Neural cell (in vitro differentiated cells): ENCODE data around the gene ZNF784. TPM values are rescaled to one million over a fixed set of nuclear protein-coding genes. Genes with fewer than 3 reads are reported as not detected.
A peak's percentile ranks its signal among the peaks of the same experiment; 100 is the strongest.

ENCODE experiments used
- H2AFZ ChIP-seq: fragments of 200-600, 300-800 bp; sonication (generic), shearing (Covaris generic); 2 replicates; pipeline ENCODE4 v1.6.0; 2014; ENCODE audit warnings: low read depth, mild to moderate bottlenecking, antibody characterized with exemption, low read length, moderate library complexity
- H3F3A ChIP-seq: fragments of 200-600 bp; shearing (Covaris generic); 2 replicates; pipeline ENCODE4 v1.6.1; 2016; ENCODE audit warnings: mild to moderate bottlenecking, moderate library complexity, mixed read lengths, antibody characterized with exemption, low read length; ENCODE audit not compliant: insufficient read depth, poor library complexity, severe bottlenecking
- H3K27ac ChIP-seq: fragments of 200-600, 300-800 bp; sonication (generic), shearing (Covaris generic); 2 replicates; pipeline ENCODE4 v1.5.1; 2014; ENCODE audit warnings: mild to moderate bottlenecking, low read length, moderate library complexity
- H3K27me3 ChIP-seq: fragments of 300-800, 200-600 bp; sonication (generic), shearing (Covaris generic); 2 replicates; pipeline ENCODE4 v1.6.0; 2014; ENCODE audit warnings: mild to moderate bottlenecking, low read depth, low read length, moderate library complexity; ENCODE audit not compliant: insufficient read depth
- H3K36me3 ChIP-seq: fragments of 300-800, 200-600 bp; sonication (generic), shearing (Covaris generic); 2 replicates; pipeline ENCODE4 v1.5.1; 2014; ENCODE audit warnings: mild to moderate bottlenecking, antibody characterized with exemption, low read length, moderate library complexity; ENCODE audit not compliant: insufficient read depth
- H3K4me2 ChIP-seq: fragments of 300-800, 200-600 bp; sonication (generic), shearing (Covaris generic); 2 replicates; pipeline ENCODE4 v1.6.0; 2014; ENCODE audit warnings: mild to moderate bottlenecking, low read length
- H3K4me3 ChIP-seq: fragments of 300-800, 200-600 bp; sonication (generic), shearing (Covaris generic); 2 replicates; pipeline ENCODE4 v1.5.1; 2014; ENCODE audit warnings: mild to moderate bottlenecking, low read length, moderate library complexity
- H3K79me2 ChIP-seq: fragments of 200-600 bp; shearing (Covaris generic); replicated peaks from 2 replicates; pipeline ENCODE4 v1.6.0; 2014; ENCODE audit warnings: mild to moderate bottlenecking, low read length, moderate library complexity; ENCODE audit not compliant: insufficient read depth
- H3K9ac ChIP-seq: fragments of 300-800, 200-600 bp; sonication (generic), shearing (Covaris generic); 2 replicates; pipeline ENCODE4 v1.6.1; 2016; ENCODE audit warnings: mild to moderate bottlenecking, low read length, mixed read lengths
- H3K9me2 ChIP-seq: fragments of 200-600 bp; shearing (Covaris generic); 2 replicates; pipeline ENCODE4 v1.6.1; 2016; ENCODE audit warnings: mild to moderate bottlenecking, low read length, mixed read lengths; ENCODE audit not compliant: insufficient read depth
- H3K9me3 ChIP-seq: fragments of 200-600, 300-800 bp; sonication (generic), shearing (Covaris generic); 2 replicates; pipeline ENCODE4 v1.6.1; 2016; ENCODE audit warnings: mild to moderate bottlenecking, mixed run types, low read length, moderate library complexity, mixed read lengths
- H4K20me1 ChIP-seq: fragments of 200-600 bp; shearing (Covaris generic); 2 replicates; pipeline ENCODE4 v1.6.1; 2016; ENCODE audit warnings: mild to moderate bottlenecking, mixed run types; ENCODE audit not compliant: insufficient read depth
- EP300 ChIP-seq: fragments of 450-650 bp; conservative IDR thresholded peaks from 2 replicates; pipeline ENCODE4 v1.6.1; 2014; ENCODE audit warnings: antibody characterized with exemption, mild to moderate bottlenecking, moderate library complexity; ENCODE audit not compliant: poor library complexity, severe bottlenecking
- EZH2 ChIP-seq: fragments of 200-600, 300-800 bp; shearing (Covaris generic), sonication (generic); IDR thresholded peaks from 2 replicates; pipeline ENCODE4 v1.6.1; 2014; ENCODE audit warnings: antibody characterized with exemption, low read length, borderline replicate concordance, mild to moderate bottlenecking; ENCODE audit not compliant: insufficient read depth, poor library complexity, severe bottlenecking
- MXI1 ChIP-seq: fragments of 450-650 bp; conservative IDR thresholded peaks from 2 replicates; pipeline ENCODE4 v1.6.1; 2014; ENCODE audit warnings: antibody characterized with exemption, mild to moderate bottlenecking; ENCODE audit not compliant: poor library complexity, severe bottlenecking
- POLR2AphosphoS5 ChIP-seq: IDR thresholded peaks from 2 replicates; pipeline ENCODE4 v1.6.1; 2012
- RAD21 ChIP-seq: fragments of 450-650 bp; conservative IDR thresholded peaks from 2 replicates; pipeline ENCODE4 v1.6.1; 2014; ENCODE audit warnings: antibody characterized with exemption, mild to moderate bottlenecking, moderate library complexity
- SMC3 ChIP-seq: fragments of 450-650 bp; conservative IDR thresholded peaks from 2 replicates; pipeline ENCODE4 v1.6.1; 2014; ENCODE audit warnings: antibody characterized with exemption, mild to moderate bottlenecking, moderate library complexity; ENCODE audit not compliant: poor library complexity
- TAF1 ChIP-seq: IDR thresholded peaks from 2 replicates; pipeline ENCODE4 v1.6.1; 2012; ENCODE audit warnings: low read depth
- polyA plus RNA-seq: library from polyadenylated mRNA; depleted of rRNA; stranded (reverse); fragments of >200 nt; gene quantifications from 2 replicates; pipeline ENCODE4 v1.2.3, GENCODE V29; 2014
- TF ChIP-seq, protein P1 (sequence below): IDR thresholded peaks from 2 replicates; pipeline ENCODE4 v1.6.1; 2012; ENCODE audit warnings: borderline replicate concordance
- TF ChIP-seq, protein P2 (sequence below): fragments of 450-650 bp; IDR thresholded peaks from 2 replicates; pipeline ENCODE4 v1.5.1; 2014; ENCODE audit warnings: antibody characterized with exemption, mild to moderate bottlenecking, moderate library complexity; ENCODE audit not compliant: poor library complexity, severe bottlenecking

Gene ZNF784
- polyA plus RNA-seq, 1 donor from 2014 or later = 10.3 TPM

DNA sequence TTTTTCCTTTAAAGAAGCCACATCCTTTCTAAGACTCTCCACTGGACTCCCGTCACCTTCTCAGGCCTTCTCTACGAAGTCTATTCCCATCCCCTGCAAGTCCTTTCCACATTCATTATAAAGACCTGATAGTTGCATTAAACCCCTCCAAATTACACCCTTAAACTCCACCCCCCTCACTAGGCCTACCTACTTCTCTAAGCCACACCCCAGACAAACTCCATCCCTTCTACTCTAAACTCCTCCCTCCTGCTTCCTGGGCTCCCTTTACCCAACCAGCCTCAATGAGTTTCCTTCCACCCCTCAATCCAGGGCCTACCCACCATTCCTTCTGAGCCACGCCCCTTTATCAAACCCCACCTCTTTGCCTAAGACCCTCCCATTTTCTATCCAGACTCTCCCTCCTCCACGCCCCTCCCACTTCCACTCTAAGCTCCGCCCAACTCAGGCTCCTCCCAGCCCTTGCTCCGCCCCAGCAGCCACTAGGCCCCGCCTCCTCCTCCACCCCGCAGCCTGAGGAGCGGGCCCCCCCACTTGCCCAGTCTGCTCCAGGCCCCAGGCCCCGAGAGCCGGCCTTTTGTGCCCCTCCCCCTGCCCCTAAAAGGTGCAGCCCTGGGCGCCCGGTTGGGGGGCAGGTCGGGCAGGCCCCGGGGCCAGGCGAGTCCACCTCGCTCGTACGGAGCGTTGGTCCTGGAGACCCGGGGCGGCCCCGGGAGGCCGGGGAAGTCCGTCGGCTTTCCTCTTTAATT is 25.5 kb downstream of the ZNF784 start:
- Histone ChIP-seq H3K79me2 (peaks cover 5% of the 10 kb centered on the region), H3F3A (no peaks in the 10 kb centered on the region), H3K27ac (peak overlapping the region; percentile 99), H3K4me3 (peak overlapping the region; percentile 75), H3K4me2 (no peak overlapping the region), H3K9me3 (no peaks in the 10 kb centered on the region), H4K20me1 (no peaks in the 10 kb centered on the region), H3K27me3 (no peaks in the 10 kb centered on the region), H3K36me3 (no peaks in the 10 kb centered on the region), H3K9ac (peak overlapping the region; percentile 91), H3K9me2 (no peaks in the 10 kb centered on the region), H2AFZ (peak overlapping the region; percentile 47)
- TF ChIP-seq POLR2AphosphoS5 (no peak), TAF1 (no peak), EP300 (peak; percentile 86), MXI1 (peak; percentile 64), EZH2 (no peak), RAD21 (no peak), SMC3 (peak; percentile 47)
- TF ChIP-seq, protein P1, sequence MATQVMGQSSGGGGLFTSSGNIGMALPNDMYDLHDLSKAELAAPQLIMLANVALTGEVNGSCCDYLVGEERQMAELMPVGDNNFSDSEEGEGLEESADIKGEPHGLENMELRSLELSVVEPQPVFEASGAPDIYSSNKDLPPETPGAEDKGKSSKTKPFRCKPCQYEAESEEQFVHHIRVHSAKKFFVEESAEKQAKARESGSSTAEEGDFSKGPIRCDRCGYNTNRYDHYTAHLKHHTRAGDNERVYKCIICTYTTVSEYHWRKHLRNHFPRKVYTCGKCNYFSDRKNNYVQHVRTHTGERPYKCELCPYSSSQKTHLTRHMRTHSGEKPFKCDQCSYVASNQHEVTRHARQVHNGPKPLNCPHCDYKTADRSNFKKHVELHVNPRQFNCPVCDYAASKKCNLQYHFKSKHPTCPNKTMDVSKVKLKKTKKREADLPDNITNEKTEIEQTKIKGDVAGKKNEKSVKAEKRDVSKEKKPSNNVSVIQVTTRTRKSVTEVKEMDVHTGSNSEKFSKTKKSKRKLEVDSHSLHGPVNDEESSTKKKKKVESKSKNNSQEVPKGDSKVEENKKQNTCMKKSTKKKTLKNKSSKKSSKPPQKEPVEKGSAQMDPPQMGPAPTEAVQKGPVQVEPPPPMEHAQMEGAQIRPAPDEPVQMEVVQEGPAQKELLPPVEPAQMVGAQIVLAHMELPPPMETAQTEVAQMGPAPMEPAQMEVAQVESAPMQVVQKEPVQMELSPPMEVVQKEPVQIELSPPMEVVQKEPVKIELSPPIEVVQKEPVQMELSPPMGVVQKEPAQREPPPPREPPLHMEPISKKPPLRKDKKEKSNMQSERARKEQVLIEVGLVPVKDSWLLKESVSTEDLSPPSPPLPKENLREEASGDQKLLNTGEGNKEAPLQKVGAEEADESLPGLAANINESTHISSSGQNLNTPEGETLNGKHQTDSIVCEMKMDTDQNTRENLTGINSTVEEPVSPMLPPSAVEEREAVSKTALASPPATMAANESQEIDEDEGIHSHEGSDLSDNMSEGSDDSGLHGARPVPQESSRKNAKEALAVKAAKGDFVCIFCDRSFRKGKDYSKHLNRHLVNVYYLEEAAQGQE = no peak
- TF ChIP-seq, protein P2, sequence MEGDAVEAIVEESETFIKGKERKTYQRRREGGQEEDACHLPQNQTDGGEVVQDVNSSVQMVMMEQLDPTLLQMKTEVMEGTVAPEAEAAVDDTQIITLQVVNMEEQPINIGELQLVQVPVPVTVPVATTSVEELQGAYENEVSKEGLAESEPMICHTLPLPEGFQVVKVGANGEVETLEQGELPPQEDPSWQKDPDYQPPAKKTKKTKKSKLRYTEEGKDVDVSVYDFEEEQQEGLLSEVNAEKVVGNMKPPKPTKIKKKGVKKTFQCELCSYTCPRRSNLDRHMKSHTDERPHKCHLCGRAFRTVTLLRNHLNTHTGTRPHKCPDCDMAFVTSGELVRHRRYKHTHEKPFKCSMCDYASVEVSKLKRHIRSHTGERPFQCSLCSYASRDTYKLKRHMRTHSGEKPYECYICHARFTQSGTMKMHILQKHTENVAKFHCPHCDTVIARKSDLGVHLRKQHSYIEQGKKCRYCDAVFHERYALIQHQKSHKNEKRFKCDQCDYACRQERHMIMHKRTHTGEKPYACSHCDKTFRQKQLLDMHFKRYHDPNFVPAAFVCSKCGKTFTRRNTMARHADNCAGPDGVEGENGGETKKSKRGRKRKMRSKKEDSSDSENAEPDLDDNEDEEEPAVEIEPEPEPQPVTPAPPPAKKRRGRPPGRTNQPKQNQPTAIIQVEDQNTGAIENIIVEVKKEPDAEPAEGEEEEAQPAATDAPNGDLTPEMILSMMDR = no peak

DNA sequence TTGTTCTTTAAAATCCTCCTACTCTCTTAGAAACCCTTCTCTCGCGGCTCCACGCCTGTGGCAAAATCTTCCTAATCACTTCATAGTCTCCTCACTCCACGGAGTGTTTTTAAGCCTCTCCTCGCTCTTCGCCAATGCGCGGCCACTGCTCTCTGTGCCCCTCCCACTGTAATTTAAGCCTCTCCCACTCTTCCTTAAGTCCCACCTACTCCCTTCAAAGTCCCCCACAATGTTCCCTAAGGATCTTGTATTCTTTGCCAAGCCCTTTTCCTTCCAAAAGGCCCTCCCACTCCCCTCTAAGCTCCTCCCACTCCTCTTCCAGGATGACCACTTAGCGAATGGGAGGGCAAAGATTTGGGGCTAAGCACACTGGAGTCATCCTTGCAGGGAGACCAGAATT is 26.3 kb downstream of the ZNF784 start:
- no peaks in the 10 kb centered on the region for H3K9me3 ChIP-seq
- no peaks in the 10 kb centered on the region for H3F3A ChIP-seq
- peak overlapping the region; percentile 75 for H3K4me3 ChIP-seq
- H3K27me3 ChIP-seq = no peaks in the 10 kb centered on the region
- TF ChIP-seq TAF1 (no peak), RAD21 (no peak), POLR2AphosphoS5 (no peak), SMC3 (no peak), EP300 (no peak), EZH2 (no peak)
- TF ChIP-seq, protein P2 = no peak
- H3K36me3 ChIP-seq = no peaks in the 10 kb centered on the region
- no peaks in the 10 kb centered on the region for H3K9me2 ChIP-seq
- no peak overlapping the region for H3K4me2 ChIP-seq
- no peak overlapping the region for H2AFZ ChIP-seq
- peaks cover 5% of the 10 kb centered on the region for H3K79me2 ChIP-seq
- H3K27ac ChIP-seq = no peak overlapping the region
- H4K20me1 ChIP-seq = no peaks in the 10 kb centered on the region
- no peak overlapping the region for H3K9ac ChIP-seq
